Right kidney (tissue), 1 donor: ENCODE results near the gene TNFAIP2.
"Not testable (repeated sequence)": the region's sequence is repeated elsewhere in the genome, so short reads cannot be mapped to it uniquely, and the experiment has no call there.

Experiments used
- DNase-seq: peaks from one replicate; pipeline ENCODE4 v3.0.0-alpha.2; 2016

TNFAIP2 gene

DNA sequence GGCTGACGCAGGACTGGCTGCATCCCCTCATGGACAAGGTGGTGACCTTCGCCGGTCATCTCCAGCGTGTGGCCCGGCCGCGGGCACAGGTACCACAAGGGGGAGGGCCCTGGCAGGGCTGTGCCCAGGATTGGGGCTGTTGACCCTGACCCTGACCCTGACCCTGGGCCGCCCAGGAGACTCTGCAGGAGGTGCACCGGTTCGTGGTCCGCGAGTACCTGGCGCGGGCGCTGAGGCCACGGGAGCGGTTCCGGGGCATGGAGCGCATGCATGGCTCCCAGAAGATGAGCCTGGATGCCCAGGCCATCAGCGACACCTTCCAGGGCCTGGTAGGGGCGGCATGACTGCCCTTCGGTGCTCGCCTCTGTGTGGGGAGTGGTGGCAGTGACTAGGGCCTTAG, 15.8 kb upstream of the TNFAIP2 start:
- no peak for DNase-seq

DNA sequence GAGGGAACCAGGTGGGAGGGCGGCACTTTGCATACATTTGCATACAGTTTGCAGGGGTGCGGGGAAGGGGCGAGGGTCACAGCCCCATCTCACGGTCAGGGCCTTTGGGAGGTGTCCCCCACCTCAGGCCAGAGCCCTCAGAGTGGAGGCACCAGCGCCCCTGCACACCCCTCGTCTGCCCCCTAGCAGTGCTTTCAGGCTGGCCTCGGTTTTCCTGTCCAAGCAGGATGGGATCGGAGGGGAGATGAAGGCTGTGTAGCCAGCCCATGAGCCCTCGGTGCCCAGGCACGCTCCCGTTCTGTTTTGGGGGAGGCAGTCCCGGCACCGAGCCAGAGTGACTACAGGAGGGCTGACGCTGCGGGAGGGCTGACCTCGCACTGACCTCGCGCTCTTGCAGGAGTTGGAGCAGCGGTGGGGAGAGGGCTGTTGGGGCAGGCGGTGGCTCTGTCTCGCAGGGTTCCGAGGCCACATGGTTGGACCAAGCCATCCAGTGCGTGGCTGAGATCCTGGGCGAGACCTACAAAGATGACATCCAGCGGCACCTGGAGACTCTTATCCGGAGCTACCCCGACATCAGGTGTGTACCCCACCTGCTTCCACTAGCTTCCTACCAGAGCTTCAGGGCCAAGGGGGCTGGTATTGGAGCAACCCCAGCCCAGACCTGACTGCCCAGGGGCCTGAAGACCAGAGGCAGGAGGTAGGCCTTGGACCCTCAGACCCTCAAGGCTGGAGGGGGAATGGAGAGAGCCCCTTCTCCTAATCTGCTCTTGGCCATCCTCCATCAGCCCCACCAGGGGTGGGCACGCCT, 15.1 kb upstream of the TNFAIP2 start:
- no peak for DNase-seq

DNA sequence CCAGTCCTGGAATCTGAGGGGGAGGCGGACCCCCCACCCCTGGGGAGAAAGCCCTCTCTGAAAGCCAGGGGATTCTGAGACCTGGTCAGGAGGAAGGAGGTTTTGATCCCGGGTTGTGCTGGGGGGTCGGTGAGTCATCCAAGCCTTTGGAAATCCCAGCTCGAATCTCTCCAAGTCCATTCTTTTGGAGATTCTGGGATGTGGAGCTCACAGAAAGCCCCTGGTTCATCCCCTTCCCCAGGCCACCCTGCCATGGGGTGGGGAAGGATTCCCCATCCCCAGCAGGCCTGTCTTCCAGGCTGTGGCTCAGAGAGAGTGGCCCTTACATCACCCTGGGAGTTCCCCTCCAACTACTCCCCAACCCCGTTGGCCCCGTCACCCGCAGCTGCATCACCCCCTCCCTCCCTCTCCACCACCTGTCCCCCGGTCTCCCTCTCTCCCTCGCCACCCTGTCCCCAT, 14.5 kb upstream of the TNFAIP2 start:
- DNase-seq, result no peak

DNA sequence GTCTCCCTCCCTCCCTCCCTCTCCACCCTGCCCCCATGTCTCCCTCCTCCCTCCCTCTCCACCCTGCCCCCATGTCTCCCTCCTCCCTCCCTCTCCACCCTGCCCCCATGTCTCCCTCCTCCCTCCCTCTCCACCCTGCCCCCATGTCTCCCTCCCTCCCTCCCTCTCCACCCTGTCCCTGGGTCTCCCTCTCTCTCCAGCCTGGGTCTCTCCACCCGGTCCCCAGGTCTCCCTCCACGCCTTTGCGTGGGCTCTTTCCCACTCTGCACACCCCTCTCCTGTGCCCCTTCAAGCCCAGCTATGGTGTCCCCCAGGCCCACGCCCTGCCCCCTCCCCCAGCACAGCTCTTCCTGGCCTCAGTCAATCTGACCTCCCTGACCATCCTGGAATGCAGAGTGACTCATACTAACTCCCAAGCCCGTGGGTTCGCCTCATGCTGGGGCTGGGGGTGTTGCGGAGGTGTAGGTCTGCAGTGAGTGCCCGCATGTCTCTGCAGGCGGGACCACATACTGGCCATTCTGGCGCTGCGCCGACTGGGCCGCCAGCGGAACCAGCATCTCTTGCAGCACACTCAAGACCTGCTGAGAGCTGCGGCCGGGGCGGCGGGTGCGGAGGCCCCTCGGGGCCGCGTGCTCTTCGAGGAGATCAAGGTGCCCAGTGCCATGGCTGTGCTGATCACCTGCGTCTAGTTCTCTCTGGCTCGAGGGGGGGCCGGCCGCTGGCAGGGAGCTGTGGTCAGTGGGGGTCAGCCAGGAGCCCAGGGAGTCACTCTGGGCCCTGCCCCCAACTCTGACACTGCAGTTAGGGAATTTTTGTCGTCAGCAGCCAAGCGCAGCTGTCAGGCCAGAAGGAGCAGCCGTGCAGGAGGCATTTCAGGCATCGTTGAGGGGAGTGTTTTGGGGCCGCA, 13.5 kb upstream of the TNFAIP2 start:
- DNase-seq, result no peak

DNA sequence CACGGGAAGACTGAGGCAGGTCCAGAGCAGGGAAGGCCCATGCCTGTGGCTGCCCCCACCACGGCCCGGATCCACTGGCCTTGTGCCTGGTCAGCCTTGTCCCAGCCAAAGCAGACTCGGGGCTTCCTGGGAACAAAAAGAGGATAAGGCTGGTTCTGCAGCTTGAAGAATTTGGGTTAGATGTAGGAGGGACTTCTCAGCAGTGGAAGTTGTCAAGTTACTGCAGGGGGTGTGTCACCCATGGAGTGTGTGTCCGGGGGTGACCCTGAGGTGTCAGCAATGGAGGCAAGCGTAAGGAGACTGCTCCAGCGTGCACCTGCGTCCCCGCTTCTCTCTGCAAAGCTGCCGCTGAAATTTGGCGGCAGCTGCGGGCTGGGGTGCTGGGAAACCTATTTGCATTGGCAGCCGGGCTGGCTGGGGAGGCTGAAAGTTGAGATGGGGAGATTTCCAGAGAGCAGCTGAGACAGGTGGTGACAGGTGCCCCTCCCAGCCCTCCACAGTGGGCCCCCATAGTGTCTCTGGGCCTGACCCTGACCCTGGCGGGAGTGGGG, 12.5 kb upstream of the TNFAIP2 start:
- DNase-seq, result no peak

DNA sequence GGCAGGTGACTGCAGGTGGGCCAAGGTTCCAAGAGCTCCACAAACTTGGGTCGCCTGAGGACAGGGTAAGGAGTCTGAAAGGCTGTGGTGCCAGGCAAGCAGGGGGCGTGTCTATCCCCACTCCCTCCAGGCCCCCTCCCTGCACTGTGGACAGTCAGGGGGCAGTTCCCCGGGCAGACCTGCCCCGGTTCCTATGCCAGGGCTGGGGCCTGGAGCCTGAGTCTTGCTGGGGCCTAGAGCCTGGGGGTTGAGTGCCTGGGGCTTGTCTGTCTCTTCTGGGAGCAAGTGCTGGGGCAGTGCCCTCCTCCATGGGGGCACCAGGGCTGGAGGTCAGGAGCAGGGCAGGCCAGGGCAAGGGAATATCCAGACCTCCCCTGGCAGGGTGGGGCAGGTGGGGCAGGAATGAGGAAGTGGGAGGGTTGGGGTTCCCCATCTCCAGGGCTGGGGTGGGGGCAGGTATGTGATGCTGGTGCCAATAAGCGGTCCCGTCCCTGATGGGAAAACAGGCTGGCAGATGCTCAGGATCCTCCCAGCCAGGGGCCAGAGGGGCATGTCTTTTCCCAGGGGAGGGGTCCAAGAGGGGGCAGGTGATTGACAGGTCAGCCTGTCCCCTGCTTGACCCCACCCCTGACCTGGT, 11.9 kb upstream of the TNFAIP2 start:
- DNase-seq, result no peak

DNA sequence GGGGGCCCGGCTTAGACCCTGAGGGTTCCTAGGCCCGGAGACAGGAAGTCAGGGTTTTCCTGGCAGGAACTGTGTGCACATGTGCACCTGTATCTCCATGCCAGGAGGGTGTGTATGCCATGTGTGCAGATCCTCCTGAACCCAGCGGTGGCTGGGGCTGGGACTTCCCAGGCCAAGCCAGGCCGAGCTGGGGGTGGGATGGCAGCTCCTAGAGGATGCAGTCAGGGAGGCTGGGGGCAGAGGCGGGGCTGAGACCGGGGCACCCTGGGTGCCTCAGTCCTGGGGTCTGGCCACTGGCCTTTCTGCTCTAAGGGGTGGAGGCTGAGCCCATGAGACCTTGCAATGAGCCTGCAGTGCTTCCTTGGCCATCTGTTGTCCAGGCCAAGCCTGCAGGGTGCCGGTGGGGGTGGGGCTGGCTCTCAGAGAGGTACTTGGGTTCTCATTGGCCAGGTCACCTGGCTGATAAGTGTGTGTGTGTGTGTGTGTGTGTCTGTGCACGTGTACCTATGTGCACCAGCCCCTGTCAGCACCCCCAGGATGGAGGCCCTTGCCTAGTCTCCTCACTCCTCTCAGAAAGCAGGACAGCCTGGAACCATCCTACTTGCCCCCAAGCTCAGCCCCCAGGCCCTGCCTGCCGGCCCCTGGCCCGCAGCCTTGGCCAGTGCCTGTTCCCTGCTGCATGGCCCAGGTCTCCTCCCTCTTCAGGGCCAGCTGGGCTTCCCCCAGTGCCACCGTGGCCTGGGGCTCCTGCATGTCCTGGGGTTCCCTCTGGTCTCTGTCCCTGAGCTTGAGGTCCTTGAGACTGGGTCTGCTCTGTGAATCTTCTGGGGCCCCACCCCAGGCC, 10.6 kb upstream of the TNFAIP2 start:
- no peak for DNase-seq

DNA sequence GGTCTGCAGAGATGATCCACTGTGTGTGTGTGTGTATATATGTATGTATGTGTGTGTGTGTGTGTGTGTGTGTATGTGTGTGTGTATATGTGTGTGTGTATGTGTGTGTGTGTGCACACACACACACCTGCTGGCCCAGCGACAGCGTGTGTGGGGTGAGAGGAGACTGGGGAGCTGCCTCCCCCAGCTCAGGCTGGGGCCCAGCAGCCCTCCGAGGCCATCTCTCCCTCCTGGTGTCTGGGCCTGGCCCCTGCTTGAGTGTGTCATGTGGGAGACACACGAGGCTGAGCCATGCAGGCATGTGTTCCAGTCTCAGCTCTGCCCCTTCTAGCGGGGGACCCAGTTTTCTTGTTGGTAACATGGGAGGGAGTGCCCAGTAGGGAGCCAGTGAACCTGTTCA, 10.0 kb upstream of the TNFAIP2 start:
- DNase-seq, result no peak

DNA sequence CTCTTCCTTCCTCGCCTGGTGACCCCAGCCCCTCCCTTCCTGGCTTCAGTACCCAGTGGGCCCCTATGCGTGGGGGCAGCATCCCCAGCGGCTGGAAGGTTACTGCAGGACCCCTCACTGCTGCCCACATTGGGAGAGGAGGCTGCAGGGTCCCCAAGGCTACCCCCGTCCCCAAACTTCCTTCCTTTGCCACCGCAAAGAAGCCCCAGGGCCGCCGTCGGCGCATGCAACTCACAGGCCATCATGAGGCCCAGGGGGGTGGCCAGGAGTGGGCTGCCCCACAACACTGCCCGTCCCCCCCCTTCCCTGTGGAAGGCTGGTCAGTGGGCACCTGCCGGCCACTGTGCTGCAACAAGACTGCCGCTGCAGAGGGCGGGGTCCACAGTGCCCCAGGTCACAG, 9.5 kb upstream of the TNFAIP2 start:
- no peak for DNase-seq

DNA sequence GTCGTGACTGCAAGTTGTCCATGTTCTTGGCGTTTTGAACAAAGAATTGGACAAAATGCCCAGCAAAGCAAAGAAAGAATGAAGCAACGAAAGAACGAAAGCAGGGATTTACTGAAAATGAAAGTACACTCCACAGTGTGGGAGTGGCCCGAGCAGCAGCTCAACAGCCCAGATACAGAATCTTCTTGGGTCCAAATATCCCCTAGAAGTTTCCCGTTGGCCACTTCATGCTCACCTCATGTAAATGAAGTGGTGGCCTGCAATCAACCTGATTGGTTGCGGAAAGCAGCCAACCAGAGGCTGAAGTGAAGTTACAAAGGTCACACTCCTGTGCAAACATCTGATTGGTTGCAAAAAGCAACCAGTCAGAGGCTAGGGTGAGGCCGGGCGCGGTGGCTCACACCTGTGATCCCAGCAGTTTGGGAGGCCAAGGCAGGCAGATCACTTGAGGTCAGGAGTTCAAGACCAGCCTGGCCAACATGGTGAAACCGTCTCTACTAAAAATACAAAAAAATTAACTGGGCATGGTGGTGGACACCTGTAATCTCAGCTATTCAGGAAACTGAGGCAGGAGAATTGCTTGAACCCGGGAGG, 8.1 kb upstream of the TNFAIP2 start:
- not testable (repeated sequence) for DNase-seq

DNA sequence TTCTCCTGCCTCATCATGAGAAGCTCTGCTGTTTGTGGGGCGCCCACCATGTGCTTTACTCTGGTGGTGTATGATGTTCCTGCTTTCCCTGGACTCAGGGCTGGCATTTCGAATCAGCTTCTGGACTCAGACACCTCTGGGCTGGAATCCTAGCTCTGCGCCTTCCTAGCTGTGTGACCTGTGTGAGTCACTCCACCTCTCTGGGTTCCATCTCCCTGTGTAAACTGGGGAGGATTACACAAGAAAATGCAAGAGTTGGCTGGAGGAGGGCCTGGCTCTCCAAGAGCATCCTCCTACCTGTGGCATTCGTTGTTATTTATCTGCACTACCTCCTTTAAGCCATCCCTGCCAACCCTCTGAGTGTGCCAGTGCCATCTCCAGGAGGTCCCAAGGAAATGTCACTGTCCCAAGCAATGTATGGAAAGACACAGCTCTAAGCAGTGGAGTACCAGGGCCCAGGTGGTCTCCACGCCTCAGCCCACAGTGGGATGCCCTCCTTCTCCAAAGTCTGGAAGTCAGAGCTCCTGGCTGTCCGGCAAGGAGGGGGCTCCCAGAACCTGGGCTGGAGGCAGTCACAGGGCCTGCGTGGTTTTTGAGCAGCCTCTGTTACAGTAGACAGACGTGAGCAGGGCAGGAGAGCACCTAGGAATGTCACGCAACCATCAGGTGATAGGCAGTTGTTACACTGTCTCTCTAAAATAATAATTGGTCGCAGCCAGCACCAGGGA, 7.3 kb upstream of the TNFAIP2 start:
- no peak for DNase-seq

DNA sequence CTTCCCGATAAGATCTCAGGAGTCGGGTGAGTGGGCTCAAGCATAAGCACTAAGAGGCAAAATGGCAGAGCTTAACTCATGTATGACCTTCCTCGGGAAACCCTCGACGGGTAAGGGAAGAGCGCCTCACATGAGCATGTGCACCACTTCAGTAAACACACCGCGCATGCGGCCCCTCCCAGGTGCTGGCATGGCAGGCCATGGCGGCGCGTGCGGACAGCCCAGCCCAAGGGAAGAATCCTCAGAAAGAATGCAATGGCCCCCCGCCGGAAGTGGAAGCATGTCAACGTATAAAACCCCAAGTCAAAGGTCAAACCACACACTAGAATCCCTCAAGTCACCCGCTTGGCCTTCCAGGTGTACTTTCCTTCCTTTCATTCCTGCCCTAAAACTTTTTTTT, 6.6 kb upstream of the TNFAIP2 start:
- DNase-seq, result no peak

DNA sequence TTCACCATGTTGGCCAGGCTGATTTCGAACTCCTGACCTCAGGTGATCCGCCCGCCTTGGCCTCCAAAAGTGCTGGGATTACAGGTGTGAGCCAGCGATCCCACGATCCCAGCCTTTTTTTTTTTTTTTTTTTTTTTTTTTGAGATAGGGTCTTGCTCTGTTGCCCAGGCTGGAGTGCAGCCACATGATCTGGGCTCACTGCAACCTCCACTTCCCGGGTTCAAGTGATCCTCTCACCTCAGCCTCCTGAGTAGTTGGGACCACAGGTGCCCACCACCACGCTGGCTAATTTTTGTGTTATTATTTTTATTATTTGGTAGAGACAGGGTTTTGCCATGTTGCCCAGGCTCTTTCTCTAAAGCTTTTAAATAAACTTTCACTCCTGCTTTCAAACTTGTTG, 5.8 kb upstream of the TNFAIP2 start:
- DNase-seq, result not testable (repeated sequence)

DNA sequence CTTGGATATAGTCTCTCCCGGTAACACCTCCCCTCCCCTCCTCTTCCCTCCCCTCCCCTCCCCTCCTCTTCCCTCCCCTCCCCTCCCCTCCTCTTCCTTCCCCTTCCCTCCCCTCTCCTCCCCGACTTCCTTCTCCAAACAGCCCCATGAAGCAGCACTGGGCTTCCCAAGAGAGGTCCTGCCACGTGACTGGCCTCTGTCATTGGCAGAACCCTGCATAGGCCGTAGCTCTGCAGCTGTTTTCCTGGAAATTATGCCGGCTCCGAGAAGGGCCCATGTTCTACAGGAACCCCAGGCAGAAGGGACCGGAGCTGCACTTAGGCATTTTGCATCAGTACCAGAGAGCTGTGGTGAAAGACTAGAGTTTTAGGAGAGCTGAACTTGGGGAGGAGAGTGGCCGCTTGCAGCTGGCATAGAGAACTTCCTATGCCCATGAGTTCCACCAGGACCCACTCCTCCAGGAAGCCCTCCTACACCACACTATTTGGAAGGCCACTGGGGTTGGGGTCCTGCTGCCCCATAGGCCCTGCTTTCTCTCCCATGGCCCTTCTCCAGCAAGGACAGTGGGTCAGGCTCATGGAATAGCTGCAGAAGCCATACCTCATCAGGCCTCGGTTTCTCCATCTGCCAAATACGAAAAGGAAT, 5.1 kb upstream of the TNFAIP2 start:
- DNase-seq, result no peak

DNA sequence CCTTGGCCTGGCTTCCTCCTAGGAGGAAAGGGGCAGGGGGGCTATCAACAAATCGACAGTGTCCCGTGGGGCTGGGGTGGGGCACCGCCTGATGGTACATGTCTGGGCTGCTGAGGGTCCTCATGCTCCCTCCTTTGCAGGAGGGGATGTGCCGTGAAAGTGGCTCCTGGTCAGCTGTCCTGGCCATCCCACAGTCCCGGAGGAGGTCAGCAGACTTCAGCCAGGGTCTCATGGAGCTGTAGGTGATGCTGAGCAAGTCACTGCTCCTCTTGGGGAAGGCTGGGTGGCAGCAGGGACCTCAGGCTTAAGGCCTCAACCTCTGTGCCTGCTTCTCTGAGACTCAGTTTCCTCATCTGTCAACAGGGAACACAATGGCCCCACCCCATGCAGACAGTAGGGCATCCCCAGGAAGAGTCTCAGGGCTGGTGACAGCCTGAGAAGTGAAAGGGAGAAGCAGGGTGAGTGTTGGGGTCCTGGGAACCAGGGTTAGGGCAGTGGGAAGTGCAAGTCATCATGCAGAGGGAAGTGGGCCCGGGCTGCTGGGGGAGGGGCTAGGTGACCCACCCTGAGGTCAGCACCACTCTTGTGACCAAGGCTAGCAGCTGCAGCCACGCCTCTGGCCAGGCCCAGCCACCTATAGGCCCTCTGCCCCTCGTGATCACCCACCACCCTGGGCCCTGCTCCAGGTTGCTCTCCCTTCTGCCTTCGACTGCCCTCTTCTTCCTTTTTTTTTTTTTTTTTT, 4.4 kb upstream of the TNFAIP2 start:
- DNase-seq, result no peak

DNA sequence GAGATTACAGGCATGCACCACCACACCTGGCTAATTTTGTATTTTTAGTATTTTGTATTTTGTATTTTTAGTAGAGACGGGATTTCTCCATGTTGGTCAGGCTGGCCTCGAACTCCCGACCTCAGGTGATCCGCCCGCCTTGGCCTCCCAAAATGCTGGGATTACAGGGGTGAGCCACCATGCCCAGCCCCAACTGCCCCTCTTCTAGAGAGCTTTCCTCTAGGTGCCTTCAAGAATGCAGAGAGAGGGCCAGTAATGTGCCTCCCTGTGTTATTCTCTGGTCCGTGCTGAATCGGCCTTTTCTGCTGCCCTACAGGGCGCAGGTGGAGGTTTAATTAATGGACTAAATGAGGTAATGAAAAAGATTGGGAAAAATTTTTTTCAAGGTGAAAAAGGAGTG, 3.7 kb upstream of the TNFAIP2 start:
- DNase-seq, result not testable (repeated sequence)

DNA sequence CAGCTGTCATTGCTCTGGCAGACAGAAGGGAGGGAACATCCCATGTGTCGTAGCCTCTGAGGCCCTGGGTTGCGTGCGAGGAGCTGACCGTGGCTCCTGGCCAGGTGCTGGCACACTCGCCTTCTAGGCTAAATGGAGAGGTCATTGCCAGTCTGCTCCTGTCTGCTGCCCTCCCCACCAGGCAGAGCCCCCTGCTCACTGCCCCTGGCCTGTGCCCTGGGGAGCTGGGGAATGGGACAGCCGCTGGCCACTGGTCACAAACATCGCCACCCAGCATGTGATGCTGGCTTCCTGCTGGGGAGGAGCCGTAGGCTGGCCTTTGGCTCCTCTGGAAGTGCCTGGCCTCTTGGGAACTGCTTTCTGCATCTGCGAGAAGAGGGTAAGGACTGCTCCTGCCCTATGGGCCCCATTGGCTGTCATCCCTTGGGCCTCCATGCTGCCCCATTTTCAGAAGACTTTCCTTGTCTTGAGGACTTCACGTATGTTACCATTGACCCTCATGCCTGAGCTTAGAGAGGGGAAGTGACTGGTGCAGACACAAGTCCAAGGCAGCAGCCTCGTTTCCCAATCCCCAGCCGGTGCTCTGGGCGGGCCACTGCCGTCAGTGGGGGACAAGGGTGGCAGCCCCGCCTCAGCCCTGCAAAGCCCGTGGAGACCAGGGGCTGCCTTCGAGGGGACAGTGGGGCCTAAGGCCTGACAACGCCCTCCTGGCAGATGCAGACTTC, 2.0 kb upstream of the TNFAIP2 start:
- DNase-seq, result peak; percentile 66

DNA sequence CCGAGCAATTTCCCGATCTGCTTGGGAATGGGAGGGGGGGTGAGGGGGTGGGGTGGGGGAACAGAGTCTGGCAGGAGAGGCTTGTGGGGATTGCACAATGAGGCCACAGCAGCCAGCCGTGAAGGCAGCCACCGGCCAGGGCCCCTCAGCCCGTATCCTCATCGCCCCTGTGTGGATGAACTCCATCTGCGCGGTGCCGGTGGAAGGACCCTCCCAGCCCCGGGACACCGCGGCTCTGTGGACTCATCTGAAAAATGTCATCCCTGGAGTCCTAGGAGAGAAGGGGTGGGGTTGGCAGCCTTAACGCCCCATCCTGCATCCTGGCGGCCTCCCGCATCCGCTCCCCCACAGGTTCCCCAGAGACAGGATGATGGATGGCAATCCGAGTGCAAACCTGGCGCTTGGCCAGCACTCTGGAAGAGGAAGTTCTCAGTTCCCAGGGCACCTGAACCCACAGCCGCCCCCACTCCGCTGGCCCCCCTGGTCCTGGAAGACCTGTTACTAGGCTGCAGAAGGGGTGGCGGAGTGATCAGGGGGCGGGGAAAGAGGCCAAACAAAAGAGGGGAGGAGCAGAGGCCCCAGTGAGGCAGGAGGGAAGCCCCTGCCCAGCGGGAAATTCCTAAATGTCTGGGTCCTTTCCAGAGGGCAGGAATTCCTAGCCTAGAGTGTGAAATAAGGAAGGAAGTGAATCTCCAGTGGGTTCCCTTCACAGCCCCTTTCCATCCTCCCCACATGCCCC, 1.2 kb upstream of the TNFAIP2 start:
- DNase-seq, result peak; percentile 87
